Measurements from ENCODE around the gene GLOD4. TPM values are rescaled to one million over a fixed set of nuclear protein-coding genes. Genes with fewer than 3 reads are reported as not detected.

The GLOD4 gene
- total and polyA plus RNA-seq, 10 of the 15 experiments (the other 5 are each of a cell fraction or from before 2014, with no cell fraction given): 40.8 to 107 (median 81.2) TPM

DNA sequence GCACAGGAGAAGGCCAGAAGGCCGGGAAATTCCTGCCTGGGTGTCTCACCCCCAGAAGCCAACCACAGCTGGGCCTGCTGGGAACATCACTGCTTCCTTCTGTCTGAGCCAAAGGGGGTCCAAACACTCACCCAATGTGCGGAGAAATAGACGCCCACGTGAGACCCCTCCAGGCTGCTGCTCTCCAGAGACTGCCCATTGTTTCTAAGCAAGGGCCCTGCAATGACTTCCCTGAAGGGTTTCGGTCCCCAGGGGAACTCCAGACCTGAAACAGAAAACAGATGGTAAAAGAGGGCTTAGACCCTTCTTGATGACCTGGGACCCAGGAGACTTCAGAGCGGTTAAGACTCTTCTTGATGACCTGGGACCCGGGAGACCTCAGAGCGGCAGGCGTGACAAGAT lies 41.4 kb upstream of the GLOD4 start (continued):
- TF ChIP-seq, protein P1, sequence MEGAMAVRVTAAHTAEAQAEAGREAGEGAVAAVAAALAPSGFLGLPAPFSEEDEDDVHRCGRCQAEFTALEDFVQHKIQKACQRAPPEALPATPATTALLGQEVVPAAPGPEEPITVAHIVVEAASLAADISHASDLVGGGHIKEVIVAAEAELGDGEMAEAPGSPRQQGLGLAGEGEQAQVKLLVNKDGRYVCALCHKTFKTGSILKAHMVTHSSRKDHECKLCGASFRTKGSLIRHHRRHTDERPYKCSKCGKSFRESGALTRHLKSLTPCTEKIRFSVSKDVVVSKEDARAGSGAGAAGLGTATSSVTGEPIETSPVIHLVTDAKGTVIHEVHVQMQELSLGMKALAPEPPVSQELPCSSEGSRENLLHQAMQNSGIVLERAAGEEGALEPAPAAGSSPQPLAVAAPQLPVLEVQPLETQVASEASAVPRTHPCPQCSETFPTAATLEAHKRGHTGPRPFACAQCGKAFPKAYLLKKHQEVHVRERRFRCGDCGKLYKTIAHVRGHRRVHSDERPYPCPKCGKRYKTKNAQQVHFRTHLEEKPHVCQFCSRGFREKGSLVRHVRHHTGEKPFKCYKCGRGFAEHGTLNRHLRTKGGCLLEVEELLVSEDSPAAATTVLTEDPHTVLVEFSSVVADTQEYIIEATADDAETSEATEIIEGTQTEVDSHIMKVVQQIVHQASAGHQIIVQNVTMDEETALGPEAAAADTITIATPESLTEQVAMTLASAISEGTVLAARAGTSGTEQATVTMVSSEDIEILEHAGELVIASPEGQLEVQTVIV (IDR thresholded peaks at IDR 0.05; ENCODE audit: borderline replicate concordance, partially characterized antibody): no peak
- TF ChIP-seq POLR2AphosphoS5 (IDR thresholded peaks at IDR 0.05; ENCODE audit: low read length): no peak
- TF ChIP-seq TCF12 (IDR thresholded peaks at IDR 0.05; ENCODE audit: low read depth, low read length): no peak
- no peak for TF ChIP-seq NFXL1 (IDR thresholded peaks at IDR 0.05; ENCODE audit: borderline replicate concordance)
- 0 out of 3 replicates have a peak, but pooled peaks of 1 of the 2 experiments have one; percentile 6 for TF ChIP-seq EGR1 (IDR thresholded peaks at IDR 0.05; ENCODE audit: borderline replicate concordance in 1 of 2, low read depth in 2 of 2, low read length in 2 of 2)
- no peak for TF ChIP-seq TARDBP (IDR thresholded peaks at IDR 0.05; ENCODE audit: borderline replicate concordance)
- TF ChIP-seq ESRRA (IDR thresholded peaks at IDR 0.05; ENCODE audit: low read length): no peak
- TF ChIP-seq, protein P2, sequence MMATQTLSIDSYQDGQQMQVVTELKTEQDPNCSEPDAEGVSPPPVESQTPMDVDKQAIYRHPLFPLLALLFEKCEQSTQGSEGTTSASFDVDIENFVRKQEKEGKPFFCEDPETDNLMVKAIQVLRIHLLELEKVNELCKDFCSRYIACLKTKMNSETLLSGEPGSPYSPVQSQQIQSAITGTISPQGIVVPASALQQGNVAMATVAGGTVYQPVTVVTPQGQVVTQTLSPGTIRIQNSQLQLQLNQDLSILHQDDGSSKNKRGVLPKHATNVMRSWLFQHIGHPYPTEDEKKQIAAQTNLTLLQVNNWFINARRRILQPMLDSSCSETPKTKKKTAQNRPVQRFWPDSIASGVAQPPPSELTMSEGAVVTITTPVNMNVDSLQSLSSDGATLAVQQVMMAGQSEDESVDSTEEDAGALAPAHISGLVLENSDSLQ (IDR thresholded peaks at IDR 0.05): peak; percentile 31; the same call in 1 of the 2 replicates
- no peak for TF ChIP-seq TCF3 (IDR thresholded peaks at IDR 0.05; ENCODE audit: borderline replicate concordance, insufficient read depth, low read depth, low read length)
- TF ChIP-seq, protein P3, sequence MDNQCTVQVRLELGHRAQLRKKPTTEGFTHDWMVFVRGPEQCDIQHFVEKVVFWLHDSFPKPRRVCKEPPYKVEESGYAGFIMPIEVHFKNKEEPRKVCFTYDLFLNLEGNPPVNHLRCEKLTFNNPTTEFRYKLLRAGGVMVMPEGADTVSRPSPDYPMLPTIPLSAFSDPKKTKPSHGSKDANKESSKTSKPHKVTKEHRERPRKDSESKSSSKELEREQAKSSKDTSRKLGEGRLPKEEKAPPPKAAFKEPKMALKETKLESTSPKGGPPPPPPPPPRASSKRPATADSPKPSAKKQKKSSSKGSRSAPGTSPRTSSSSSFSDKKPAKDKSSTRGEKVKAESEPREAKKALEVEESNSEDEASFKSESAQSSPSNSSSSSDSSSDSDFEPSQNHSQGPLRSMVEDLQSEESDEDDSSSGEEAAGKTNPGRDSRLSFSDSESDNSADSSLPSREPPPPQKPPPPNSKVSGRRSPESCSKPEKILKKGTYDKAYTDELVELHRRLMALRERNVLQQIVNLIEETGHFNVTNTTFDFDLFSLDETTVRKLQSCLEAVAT (IDR thresholded peaks at IDR 0.05): no peak
- TF ChIP-seq, protein P4, sequence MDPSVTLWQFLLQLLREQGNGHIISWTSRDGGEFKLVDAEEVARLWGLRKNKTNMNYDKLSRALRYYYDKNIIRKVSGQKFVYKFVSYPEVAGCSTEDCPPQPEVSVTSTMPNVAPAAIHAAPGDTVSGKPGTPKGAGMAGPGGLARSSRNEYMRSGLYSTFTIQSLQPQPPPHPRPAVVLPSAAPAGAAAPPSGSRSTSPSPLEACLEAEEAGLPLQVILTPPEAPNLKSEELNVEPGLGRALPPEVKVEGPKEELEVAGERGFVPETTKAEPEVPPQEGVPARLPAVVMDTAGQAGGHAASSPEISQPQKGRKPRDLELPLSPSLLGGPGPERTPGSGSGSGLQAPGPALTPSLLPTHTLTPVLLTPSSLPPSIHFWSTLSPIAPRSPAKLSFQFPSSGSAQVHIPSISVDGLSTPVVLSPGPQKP (IDR thresholded peaks at IDR 0.05; ENCODE audit: low read depth, low read length): no peak
- TF ChIP-seq KDM1A (IDR thresholded peaks at IDR 0.05; ENCODE audit: borderline replicate concordance): no peak
- no peak for TF ChIP-seq POU2F2 (IDR thresholded peaks at IDR 0.05; ENCODE audit: borderline replicate concordance, low read depth, low read length)
- no peak for TF ChIP-seq FOS (IDR thresholded peaks at IDR 0.05; ENCODE audit: borderline replicate concordance, extremely low read depth, insufficient read length)
- TF ChIP-seq JUNB (IDR thresholded peaks at IDR 0.05): no peak
- no peak for TF ChIP-seq SMARCA5 (IDR thresholded peaks at IDR 0.05)
- no peak for TF ChIP-seq MEF2A (IDR thresholded peaks at IDR 0.05; ENCODE audit: insufficient read depth, low read depth, low read length)
- TF ChIP-seq, protein P5, sequence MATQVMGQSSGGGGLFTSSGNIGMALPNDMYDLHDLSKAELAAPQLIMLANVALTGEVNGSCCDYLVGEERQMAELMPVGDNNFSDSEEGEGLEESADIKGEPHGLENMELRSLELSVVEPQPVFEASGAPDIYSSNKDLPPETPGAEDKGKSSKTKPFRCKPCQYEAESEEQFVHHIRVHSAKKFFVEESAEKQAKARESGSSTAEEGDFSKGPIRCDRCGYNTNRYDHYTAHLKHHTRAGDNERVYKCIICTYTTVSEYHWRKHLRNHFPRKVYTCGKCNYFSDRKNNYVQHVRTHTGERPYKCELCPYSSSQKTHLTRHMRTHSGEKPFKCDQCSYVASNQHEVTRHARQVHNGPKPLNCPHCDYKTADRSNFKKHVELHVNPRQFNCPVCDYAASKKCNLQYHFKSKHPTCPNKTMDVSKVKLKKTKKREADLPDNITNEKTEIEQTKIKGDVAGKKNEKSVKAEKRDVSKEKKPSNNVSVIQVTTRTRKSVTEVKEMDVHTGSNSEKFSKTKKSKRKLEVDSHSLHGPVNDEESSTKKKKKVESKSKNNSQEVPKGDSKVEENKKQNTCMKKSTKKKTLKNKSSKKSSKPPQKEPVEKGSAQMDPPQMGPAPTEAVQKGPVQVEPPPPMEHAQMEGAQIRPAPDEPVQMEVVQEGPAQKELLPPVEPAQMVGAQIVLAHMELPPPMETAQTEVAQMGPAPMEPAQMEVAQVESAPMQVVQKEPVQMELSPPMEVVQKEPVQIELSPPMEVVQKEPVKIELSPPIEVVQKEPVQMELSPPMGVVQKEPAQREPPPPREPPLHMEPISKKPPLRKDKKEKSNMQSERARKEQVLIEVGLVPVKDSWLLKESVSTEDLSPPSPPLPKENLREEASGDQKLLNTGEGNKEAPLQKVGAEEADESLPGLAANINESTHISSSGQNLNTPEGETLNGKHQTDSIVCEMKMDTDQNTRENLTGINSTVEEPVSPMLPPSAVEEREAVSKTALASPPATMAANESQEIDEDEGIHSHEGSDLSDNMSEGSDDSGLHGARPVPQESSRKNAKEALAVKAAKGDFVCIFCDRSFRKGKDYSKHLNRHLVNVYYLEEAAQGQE (IDR thresholded peaks at IDR 0.05; ENCODE audit: low read depth, low read length): no peak
- no peak for TF ChIP-seq ETV6 (conservative IDR thresholded peaks at IDR 0.05 in 1 of 2, IDR thresholded peaks at IDR 0.05 in 1 of 2; ENCODE audit: borderline replicate concordance in 1 of 2, low read depth in 1 of 2)
- TF ChIP-seq SREBF2 (IDR thresholded peaks at IDR 0.05; ENCODE audit: low read length): no peak
- TF ChIP-seq KLF5 (IDR thresholded peaks at IDR 0.05; ENCODE audit: partially characterized antibody): no peak
- TF ChIP-seq TAF1 (IDR thresholded peaks at IDR 0.05; ENCODE audit: borderline replicate concordance, low read depth, low read length): no peak

Data from GM12878 (cell line).